Measurements from ENCODE around the gene LHPP.

LHPP gene, protein sequence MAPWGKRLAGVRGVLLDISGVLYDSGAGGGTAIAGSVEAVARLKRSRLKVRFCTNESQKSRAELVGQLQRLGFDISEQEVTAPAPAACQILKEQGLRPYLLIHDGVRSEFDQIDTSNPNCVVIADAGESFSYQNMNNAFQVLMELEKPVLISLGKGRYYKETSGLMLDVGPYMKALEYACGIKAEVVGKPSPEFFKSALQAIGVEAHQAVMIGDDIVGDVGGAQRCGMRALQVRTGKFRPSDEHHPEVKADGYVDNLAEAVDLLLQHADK

DNA sequence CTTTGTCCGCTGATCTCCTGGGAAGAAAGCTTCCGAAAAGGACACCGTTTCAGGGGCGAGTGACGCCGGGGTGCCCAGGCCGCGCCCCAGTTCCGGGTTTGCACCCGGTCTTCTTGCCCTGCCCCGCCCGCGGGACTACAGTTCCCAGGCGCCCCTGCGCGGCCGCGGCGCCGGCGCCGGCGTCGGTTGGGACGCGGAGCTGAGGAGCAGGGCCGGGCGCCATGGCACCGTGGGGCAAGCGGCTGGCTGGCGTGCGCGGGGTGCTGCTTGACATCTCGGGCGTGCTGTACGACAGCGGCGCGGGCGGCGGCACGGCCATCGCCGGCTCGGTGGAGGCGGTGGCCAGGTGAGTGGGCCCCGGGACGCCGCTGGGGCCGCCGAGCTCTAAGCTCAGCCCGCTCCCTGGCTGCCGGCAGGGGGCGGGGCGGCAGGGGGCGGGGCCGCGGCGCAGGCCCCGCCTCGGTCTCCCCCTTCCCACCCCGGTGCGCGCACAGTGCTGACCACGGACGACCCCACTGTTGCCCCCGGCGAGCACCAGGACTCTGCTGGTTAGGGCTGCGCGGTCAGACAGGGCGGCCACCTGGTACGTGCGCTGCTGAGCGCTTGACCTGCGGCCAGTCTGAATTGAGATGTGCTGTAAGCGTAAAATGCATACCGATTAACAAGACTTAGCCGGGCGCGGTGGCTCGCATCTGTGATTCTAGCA lies at the start of gene LHPP:
LHPP (plus strand) TSS at position 182 of the 706 bp plus-strand sequence; CDS start at position 222, 40 bp downstream.
- H3K4me1 Mint-ChIP-seq (ENCODE audit: low read depth), result peaks cover 30% of the 10 kb centered on the region
- no peaks in the 10 kb centered on the region for H3K9me3 Mint-ChIP-seq
- H3K27me3 Mint-ChIP-seq, result no peaks in the 10 kb centered on the region
- H3K27ac Mint-ChIP-seq, result peak within 1 kb of the TSS; percentile 80
- H3K4me3 Mint-ChIP-seq, result peak within 1 kb of the TSS; percentile 86
- no peaks in the 10 kb centered on the region for H3K36me3 Mint-ChIP-seq (ENCODE audit: low read depth)

GRCh38 chr10:124414076-124414475 lies 47.5 kb upstream of the LHPP start:
- Mint-ChIP-seq H3K27me3 (no peaks in the 10 kb centered on the region), H3K36me3 (ENCODE audit: low read depth) (peaks cover 18% of the 10 kb centered on the region), H3K9me3 (no peaks in the 10 kb centered on the region), H3K4me1 (ENCODE audit: low read depth) (peaks cover 16% of the 10 kb centered on the region), H3K4me3 (no peak overlapping the region), H3K27ac (no peak overlapping the region)

GRCh38 chr10:124415210-124415609 lies 46.4 kb upstream of the LHPP start:
- H3K36me3 Mint-ChIP-seq (ENCODE audit: low read depth), result peaks cover 15% of the 10 kb centered on the region
- no peak overlapping the region for H3K4me3 Mint-ChIP-seq
- H3K27ac Mint-ChIP-seq, result no peak overlapping the region
- H3K9me3 Mint-ChIP-seq, result no peaks in the 10 kb centered on the region
- peaks cover 4% of the 10 kb centered on the region for H3K27me3 Mint-ChIP-seq
- peaks cover 20% of the 10 kb centered on the region for H3K4me1 Mint-ChIP-seq (ENCODE audit: low read depth)

GRCh38 chr10:124416733-124417132 lies 44.9 kb upstream of the LHPP start:
- peaks cover 5% of the 10 kb centered on the region for H3K36me3 Mint-ChIP-seq (ENCODE audit: low read depth)
- peaks cover 20% of the 10 kb centered on the region for H3K4me1 Mint-ChIP-seq (ENCODE audit: low read depth)
- no peak overlapping the region for H3K27ac Mint-ChIP-seq
- peaks cover 5% of the 10 kb centered on the region for H3K27me3 Mint-ChIP-seq
- H3K4me3 Mint-ChIP-seq, result no peak overlapping the region
- no peaks in the 10 kb centered on the region for H3K9me3 Mint-ChIP-seq

- Mint-ChIP-seq H3K27me3 (peaks cover 10% of the 10 kb centered on the region), H3K36me3 (ENCODE audit: low read depth) (no peaks in the 10 kb centered on the region), H3K4me3 (peak overlapping the region; percentile 81), H3K27ac (no peak overlapping the region), H3K9me3 (no peaks in the 10 kb centered on the region), H3K4me1 (ENCODE audit: low read depth) (peaks cover 20% of the 10 kb centered on the region)
These were observed 43.5 kb upstream of the LHPP start for GRCh38 chr10:124417895-124418725.

GRCh38 chr10:124418726-124419501 lies 42.7 kb upstream of the LHPP start, which contains the start of gene OAT:
Gene OAT (minus strand): TSS chr10:124418923. CDS start chr10:124412171, 6,752 bp downstream.
- Mint-ChIP-seq H3K27ac (peak within 1 kb of the TSS; percentile 61), H3K36me3 (ENCODE audit: low read depth) (no peaks in the 10 kb centered on the region), H3K27me3 (peaks cover 17% of the 10 kb centered on the region), H3K9me3 (no peaks in the 10 kb centered on the region), H3K4me3 (peak within 1 kb of the TSS; percentile 81), H3K4me1 (ENCODE audit: low read depth) (peaks cover 20% of the 10 kb centered on the region)

- no peaks in the 10 kb centered on the region for H3K36me3 Mint-ChIP-seq (ENCODE audit: low read depth)
- H3K27ac Mint-ChIP-seq, result peak overlapping the region; percentile 61
- peaks cover 20% of the 10 kb centered on the region for H3K4me1 Mint-ChIP-seq (ENCODE audit: low read depth)
- H3K9me3 Mint-ChIP-seq, result no peaks in the 10 kb centered on the region
- peak overlapping the region; percentile 74 for H3K4me3 Mint-ChIP-seq
- H3K27me3 Mint-ChIP-seq, result peaks cover 23% of the 10 kb centered on the region
These were observed 42.0 kb upstream of the LHPP start for GRCh38 chr10:124419635-124420034.

DNA sequence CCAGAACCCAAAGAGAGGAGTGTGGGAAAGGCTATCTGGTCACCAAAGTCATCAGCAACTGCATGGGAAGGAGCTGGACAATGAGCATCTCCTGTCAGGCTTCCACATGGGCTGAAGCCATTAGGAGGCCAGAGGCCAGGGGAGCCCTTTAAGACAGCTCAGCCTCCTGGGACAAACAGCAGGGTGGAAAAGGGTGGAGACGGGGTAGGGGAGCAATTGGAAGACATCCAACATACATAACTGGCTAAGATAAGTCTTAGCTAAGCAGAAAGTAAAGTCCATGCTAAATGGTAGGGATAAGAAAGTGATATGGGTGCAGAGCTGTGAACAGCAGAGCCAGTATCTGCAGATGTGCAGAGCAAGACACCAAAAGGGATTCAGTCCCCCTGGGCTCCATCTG lies 41.4 kb upstream of the LHPP start:
- peaks cover 20% of the 10 kb centered on the region for H3K4me1 Mint-ChIP-seq (ENCODE audit: low read depth)
- no peaks in the 10 kb centered on the region for H3K36me3 Mint-ChIP-seq (ENCODE audit: low read depth)
- no peaks in the 10 kb centered on the region for H3K9me3 Mint-ChIP-seq
- H3K27me3 Mint-ChIP-seq, result peaks cover 23% of the 10 kb centered on the region
- no peak overlapping the region for H3K27ac Mint-ChIP-seq
- no peak overlapping the region for H3K4me3 Mint-ChIP-seq

GRCh38 chr10:124422742-124423141 lies 38.9 kb upstream of the LHPP start:
- no peak overlapping the region for H3K27ac Mint-ChIP-seq
- H3K9me3 Mint-ChIP-seq, result no peaks in the 10 kb centered on the region
- no peaks in the 10 kb centered on the region for H3K36me3 Mint-ChIP-seq (ENCODE audit: low read depth)
- H3K27me3 Mint-ChIP-seq, result peaks cover 24% of the 10 kb centered on the region
- H3K4me3 Mint-ChIP-seq, result no peak overlapping the region
- H3K4me1 Mint-ChIP-seq (ENCODE audit: low read depth), result peaks cover 7% of the 10 kb centered on the region

GRCh38 chr10:124423813-124424212 lies 37.8 kb upstream of the LHPP start:
- Mint-ChIP-seq H3K27me3 (peaks cover 32% of the 10 kb centered on the region), H3K9me3 (no peaks in the 10 kb centered on the region), H3K4me1 (ENCODE audit: low read depth) (peaks cover 4% of the 10 kb centered on the region), H3K4me3 (no peak overlapping the region), H3K27ac (no peak overlapping the region), H3K36me3 (ENCODE audit: low read depth) (no peaks in the 10 kb centered on the region)

DNA sequence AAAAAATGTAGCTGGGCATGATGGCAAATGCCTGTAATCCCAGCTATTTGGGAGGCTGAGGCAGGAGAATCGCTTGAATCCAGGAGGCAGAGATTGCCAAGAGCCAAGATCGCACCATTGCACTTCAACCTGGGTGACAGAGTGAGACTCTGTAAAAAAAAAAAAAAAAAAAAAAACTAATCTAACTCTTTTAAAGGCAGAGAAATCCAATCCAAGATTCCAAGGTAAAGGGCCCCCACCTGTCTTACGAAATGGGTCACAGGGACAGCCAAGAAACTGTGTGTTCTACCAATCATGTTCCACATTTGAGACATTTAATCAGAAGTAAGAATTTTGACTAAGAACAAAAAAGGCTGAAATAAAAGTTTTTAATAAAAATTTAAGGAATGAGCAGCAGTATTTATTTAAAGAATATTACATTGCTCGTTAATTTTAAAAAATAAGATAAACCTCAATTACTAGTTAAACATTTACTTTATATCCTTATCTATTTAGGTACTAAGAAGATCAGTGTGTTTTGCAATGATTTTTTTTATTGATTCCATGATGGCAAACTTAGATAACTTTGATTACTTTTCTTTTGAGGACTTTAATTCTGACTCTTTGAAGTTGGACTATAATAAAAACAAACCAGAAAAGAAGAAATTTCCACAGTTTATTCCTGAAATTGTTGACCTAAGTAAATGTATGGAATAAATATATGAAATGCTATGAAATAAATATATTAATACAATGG lies 36.2 kb upstream of the LHPP start:
- H3K27ac Mint-ChIP-seq, result no peak overlapping the region
- peaks cover 37% of the 10 kb centered on the region for H3K27me3 Mint-ChIP-seq
- no peaks in the 10 kb centered on the region for H3K4me1 Mint-ChIP-seq (ENCODE audit: low read depth)
- no peaks in the 10 kb centered on the region for H3K9me3 Mint-ChIP-seq
- no peaks in the 10 kb centered on the region for H3K36me3 Mint-ChIP-seq (ENCODE audit: low read depth)
- H3K4me3 Mint-ChIP-seq, result no peak overlapping the region

GRCh38 chr10:124428207-124428777 lies 33.3 kb upstream of the LHPP start:
- Mint-ChIP-seq H3K36me3 (ENCODE audit: low read depth) (no peaks in the 10 kb centered on the region), H3K27me3 (peaks cover 30% of the 10 kb centered on the region), H3K27ac (no peak overlapping the region), H3K9me3 (no peaks in the 10 kb centered on the region), H3K4me3 (no peak overlapping the region), H3K4me1 (ENCODE audit: low read depth) (no peaks in the 10 kb centered on the region)

- no peak overlapping the region for H3K4me3 Mint-ChIP-seq
These were observed 32.0 kb upstream of the LHPP start for GRCh38 chr10:124429576-124429975.

More at GRCh38 chr10:124429576-124429975, 32.0 kb upstream of the LHPP start:
- Mint-ChIP-seq H3K27ac (no peak overlapping the region), H3K27me3 (peaks cover 18% of the 10 kb centered on the region), H3K36me3 (ENCODE audit: low read depth) (no peaks in the 10 kb centered on the region), H3K9me3 (no peaks in the 10 kb centered on the region), H3K4me1 (ENCODE audit: low read depth) (no peaks in the 10 kb centered on the region)
